Anterior cingulate cortex (tissue), 58 donors: Measurements from ENCODE around the gene YEATS2.

Experiments
- DNase-seq, 58 donors: peaks; one replicate each; lab custom pipeline; 2025; lab: John Stamatoyannopoulos, UW

The YEATS2 gene

GRCh38 chr3:183809270-183809669, 111.7 kb downstream of the YEATS2 start:
- no peak for DNase-seq

DNA sequence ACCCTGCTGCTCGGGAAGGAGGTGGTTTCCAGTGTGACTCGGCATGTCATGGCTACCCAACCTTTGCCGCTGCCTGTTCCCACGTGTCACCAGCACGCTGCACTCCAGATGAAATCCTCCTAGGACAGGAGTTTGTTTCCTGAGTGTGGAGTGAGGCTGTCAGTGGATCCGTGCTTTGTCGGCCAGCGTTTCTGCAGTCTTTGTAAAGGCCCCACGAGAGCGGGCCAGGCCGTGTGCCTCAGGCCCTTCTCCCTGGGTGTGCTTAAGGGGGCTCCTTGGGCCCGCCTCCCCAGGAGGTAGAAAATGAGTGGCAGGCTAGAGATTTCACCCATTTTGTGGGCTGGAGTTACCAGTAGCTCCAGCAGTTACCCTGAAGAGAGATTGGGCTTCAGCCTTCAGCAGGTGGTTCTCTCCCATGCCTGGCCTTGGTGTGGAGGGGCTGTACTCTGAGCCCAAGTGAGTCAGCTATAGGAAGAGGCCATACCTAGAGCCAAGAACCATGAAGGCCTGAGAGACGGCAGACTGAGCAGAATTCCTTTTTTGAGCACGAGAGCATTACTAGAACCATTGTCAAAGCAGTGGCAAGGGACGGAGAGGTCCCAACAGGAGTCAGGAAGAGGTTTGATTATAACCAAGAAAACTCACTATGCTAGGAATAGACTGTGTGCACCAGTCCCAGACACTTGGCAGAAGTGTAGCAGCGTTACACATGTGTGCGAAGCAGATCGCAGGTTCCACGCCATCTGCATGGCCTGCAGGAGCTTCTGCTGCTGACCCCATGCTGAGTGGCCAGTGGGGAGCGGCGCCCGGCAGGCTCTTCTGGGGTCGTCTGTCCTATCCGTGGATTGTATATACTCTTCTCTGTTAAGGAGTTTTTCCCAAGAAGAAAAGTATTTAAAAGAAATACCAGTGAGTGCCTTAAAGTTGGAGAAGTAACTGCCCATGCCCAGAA, 113.3 kb downstream of the YEATS2 start:
- no peak for DNase-seq

GRCh38 chr3:183811638-183812037, 114.0 kb downstream of the YEATS2 start:
- DNase-seq, result no peak

GRCh38 chr3:183812761-183813445, 115.3 kb downstream of the YEATS2 start:
- DNase-seq, result peak in 33 of 58 donors; percentile 10 to 81 (median 45)

DNA sequence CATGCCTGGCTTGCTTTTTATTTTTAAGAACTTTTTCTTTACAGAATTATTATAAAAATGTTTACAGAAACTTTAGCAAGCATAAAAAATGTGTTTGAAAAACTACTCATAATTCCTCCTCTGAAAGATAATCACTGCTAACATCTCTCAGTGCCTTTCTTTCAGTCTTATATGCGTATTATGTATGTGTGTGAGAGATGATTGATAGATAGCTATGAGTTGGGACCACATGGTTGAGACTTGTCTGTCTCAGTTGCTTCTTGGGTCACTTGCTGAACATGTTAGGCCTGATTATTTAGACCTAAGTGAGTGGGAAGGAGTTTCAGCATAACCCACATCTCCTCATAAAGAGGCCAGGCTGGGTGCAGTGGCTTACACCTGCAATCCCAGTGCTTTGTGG, 116.6 kb downstream of the YEATS2 start:
- DNase-seq, result no peak

- DNase-seq, result no peak
Measured at GRCh38 chr3:183815563-183815940, 118.0 kb downstream of the YEATS2 start.

GRCh38 chr3:183815951-183816475, 118.4 kb downstream of the YEATS2 start:
- DNase-seq, result no peak

DNA sequence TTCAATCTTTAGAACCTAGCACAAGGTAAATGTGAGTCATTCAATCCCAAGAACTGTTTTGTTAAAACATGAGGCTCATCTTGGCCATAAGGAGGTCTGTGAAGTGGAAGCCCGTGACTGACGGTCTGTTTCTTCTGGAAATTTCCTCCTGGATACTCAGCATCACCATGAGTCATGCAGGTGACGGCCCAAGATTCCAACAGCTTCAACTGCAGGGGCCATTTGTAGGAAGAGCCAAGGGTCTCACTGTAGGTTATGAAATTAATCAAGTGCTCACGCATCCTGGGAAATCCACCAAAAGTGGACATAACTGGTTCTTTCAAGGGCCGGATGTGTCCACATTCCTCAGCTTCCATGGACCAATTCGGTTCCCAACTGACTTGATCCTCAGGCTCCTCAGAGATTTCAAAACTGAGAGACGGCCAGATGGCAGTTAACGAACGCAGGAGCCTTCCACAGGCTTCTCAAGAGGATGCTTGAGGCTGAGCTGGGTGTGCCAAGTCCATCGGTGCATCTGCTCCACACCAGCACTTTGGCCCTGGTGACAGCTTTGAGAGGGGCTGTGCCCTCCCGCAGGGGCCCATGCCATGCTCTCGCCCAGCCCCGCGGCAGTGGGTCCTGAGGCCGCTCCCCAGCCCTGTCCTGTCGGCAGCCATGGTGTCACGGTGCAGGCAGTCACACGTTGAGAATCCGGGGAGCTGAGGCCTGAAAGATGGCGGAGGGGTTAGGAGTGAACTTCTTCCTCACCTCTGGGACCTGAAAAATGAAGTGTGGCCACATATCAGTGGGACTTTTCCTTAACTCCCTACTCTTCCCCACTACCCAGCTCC, 119.3 kb downstream of the YEATS2 start:
- DNase-seq, result no peak

DNA sequence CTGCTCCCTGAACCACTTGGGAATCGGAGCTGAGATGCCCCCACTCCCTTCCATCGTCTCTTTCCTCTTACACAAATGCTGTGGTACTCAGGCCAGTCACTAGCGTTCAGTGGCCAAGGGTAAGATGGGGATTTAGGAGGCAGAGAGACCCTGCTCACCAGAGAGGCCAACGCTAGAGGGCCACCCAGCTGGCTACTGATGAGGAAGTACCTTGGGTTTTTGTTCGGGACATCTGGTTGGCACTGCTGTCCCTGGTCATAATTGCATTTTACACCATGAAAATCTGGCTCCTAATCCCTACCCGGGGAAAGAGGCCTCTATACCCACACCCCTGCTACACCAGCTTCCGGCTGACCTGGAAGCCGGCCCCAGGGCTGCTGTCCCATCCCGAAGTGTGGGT, 120.0 kb downstream of the YEATS2 start:
- no peak for DNase-seq

- DNase-seq, result no peak
Measured at GRCh38 chr3:183818041-183818620, 120.5 kb downstream of the YEATS2 start.

- DNase-seq, result peak in 53 of 58 donors; percentile 20 to 96 (median 82)
Measured at GRCh38 chr3:183818706-183819624, 121.4 kb downstream of the YEATS2 start.

- no peak for DNase-seq
Measured at GRCh38 chr3:183819831-183820230, 122.2 kb downstream of the YEATS2 start.

- DNase-seq, result peak in 29 of 58 donors; percentile 17 to 73 (median 41)
Measured at GRCh38 chr3:183822631-183823030, 125.0 kb downstream of the YEATS2 start.

GRCh38 chr3:183823963-183824362, 126.4 kb downstream of the YEATS2 start:
- DNase-seq, result no peak

DNA sequence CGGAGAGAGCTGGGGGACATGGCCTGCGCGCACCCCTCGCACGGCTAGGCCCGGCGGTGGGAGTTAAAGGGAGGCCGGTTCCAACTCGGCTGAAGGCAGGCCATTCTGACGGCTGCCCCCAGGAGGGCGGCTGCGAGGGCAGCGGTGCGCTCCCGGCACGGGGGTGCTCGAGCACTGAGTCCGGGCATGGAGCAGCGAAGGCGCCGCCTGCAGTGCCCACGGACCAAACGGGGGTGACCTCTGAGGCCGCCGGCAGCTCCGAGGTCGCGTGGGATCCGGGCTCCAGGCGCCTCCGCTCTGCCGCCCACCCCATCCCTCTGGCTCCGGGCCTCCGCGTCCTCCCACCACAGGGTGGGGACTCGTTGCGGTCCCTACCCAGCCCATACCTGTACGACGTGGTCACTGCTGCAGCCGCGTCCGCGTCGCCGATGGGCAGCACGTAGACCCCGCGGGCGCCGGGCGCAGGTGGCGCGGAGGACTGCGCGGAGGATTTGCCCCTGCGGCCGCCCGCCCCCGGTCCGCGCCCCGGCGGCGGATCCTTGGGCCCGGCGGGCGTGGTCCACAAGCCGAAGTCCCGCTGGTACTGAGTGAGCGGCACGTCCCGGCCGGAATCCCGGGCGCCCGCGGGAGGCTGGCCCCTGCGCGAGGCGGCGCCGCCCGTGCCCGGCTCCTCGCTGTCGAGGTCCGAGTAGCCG, 127.3 kb downstream of the YEATS2 start:
- peak in 5 of 58 donors; percentile 29 to 66 (median 42) for DNase-seq

DNA sequence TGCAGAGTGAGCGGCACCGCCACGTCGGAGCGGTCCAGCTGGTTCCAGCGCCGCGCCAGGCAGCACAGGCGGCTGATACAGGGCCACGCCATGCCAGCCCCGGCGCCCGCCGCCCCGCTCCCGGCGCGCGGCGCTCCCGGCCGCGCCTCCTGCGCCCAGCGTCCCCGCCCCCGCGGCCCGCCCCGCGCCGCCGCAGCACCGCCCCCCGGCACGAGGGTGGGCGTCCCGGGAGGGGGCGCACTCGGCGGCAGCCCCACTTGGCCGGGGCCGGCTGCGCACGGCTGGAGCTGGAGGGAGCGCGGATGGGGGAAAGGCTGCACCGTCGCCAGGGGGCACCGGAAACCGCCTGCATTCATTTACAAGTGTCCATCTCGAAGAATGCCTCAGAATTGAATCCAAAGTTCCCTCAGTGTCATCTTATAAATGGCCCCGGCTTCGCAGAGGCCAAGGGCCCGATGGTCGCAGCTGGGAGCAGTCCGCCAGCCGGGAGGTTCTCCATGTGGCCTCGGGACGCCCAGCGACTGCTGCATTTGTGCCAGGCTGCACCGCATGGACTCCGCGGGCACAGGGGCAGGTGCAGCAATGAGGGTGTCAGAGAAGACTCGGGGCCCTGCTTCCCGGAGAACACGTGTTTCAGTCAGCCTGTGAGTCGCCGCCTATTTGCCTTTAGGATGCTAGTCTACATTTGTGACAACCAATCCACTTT, 128.0 kb downstream of the YEATS2 start, which contains the start of gene MAP6D1:
Gene MAP6D1, minus strand, starts transcription at position 122 of the 706 bp plus-strand sequence. Its CDS starts 30 bp downstream, at position 92.
- DNase-seq, result peak in 51 of 58 donors; percentile 32 to 89 (median 69)

- DNase-seq, result peak in 2 of 58 donors; percentile 20 to 35
Measured at GRCh38 chr3:183826448-183827250, 129.1 kb downstream of the YEATS2 start.
